Neural cell (in vitro differentiated cells): ENCODE data around the gene CRPPA. TPM values are rescaled to one million over a fixed set of nuclear protein-coding genes. Genes with fewer than 3 reads are reported as not detected.

ENCODE experiments used
- H2AFZ ChIP-seq: fragments of 200-600, 300-800 bp; sonication (generic), shearing (Covaris generic); 2 replicates; pipeline ENCODE4 v1.6.0; 2014; ENCODE audit warnings: low read depth, mild to moderate bottlenecking, antibody characterized with exemption, low read length, moderate library complexity
- H3F3A ChIP-seq: fragments of 200-600 bp; shearing (Covaris generic); 2 replicates; pipeline ENCODE4 v1.6.1; 2016; ENCODE audit warnings: mild to moderate bottlenecking, moderate library complexity, mixed read lengths, antibody characterized with exemption, low read length; ENCODE audit not compliant: insufficient read depth, poor library complexity, severe bottlenecking
- H3K27ac ChIP-seq: fragments of 200-600, 300-800 bp; sonication (generic), shearing (Covaris generic); 2 replicates; pipeline ENCODE4 v1.5.1; 2014; ENCODE audit warnings: mild to moderate bottlenecking, low read length, moderate library complexity
- H3K27me3 ChIP-seq: fragments of 300-800, 200-600 bp; sonication (generic), shearing (Covaris generic); 2 replicates; pipeline ENCODE4 v1.6.0; 2014; ENCODE audit warnings: mild to moderate bottlenecking, low read depth, low read length, moderate library complexity; ENCODE audit not compliant: insufficient read depth
- H3K36me3 ChIP-seq: fragments of 300-800, 200-600 bp; sonication (generic), shearing (Covaris generic); 2 replicates; pipeline ENCODE4 v1.5.1; 2014; ENCODE audit warnings: mild to moderate bottlenecking, antibody characterized with exemption, low read length, moderate library complexity; ENCODE audit not compliant: insufficient read depth
- H3K4me2 ChIP-seq: fragments of 300-800, 200-600 bp; sonication (generic), shearing (Covaris generic); 2 replicates; pipeline ENCODE4 v1.6.0; 2014; ENCODE audit warnings: mild to moderate bottlenecking, low read length
- H3K4me3 ChIP-seq: fragments of 300-800, 200-600 bp; sonication (generic), shearing (Covaris generic); 2 replicates; pipeline ENCODE4 v1.5.1; 2014; ENCODE audit warnings: mild to moderate bottlenecking, low read length, moderate library complexity
- H3K79me2 ChIP-seq: fragments of 200-600 bp; shearing (Covaris generic); replicated peaks from 2 replicates; pipeline ENCODE4 v1.6.0; 2014; ENCODE audit warnings: mild to moderate bottlenecking, low read length, moderate library complexity; ENCODE audit not compliant: insufficient read depth
- H3K9ac ChIP-seq: fragments of 300-800, 200-600 bp; sonication (generic), shearing (Covaris generic); 2 replicates; pipeline ENCODE4 v1.6.1; 2016; ENCODE audit warnings: mild to moderate bottlenecking, low read length, mixed read lengths
- H3K9me2 ChIP-seq: fragments of 200-600 bp; shearing (Covaris generic); 2 replicates; pipeline ENCODE4 v1.6.1; 2016; ENCODE audit warnings: mild to moderate bottlenecking, low read length, mixed read lengths; ENCODE audit not compliant: insufficient read depth
- H3K9me3 ChIP-seq: fragments of 200-600, 300-800 bp; sonication (generic), shearing (Covaris generic); 2 replicates; pipeline ENCODE4 v1.6.1; 2016; ENCODE audit warnings: mild to moderate bottlenecking, mixed run types, low read length, moderate library complexity, mixed read lengths
- H4K20me1 ChIP-seq: fragments of 200-600 bp; shearing (Covaris generic); 2 replicates; pipeline ENCODE4 v1.6.1; 2016; ENCODE audit warnings: mild to moderate bottlenecking, mixed run types; ENCODE audit not compliant: insufficient read depth
- CTCF ChIP-seq: fragments of 450-650 bp; IDR thresholded peaks from 2 replicates; pipeline ENCODE4 v1.5.1; 2014; ENCODE audit warnings: antibody characterized with exemption, mild to moderate bottlenecking, moderate library complexity; ENCODE audit not compliant: poor library complexity, severe bottlenecking
- EP300 ChIP-seq: fragments of 450-650 bp; conservative IDR thresholded peaks from 2 replicates; pipeline ENCODE4 v1.6.1; 2014; ENCODE audit warnings: antibody characterized with exemption, mild to moderate bottlenecking, moderate library complexity; ENCODE audit not compliant: poor library complexity, severe bottlenecking
- EZH2 ChIP-seq: fragments of 200-600, 300-800 bp; shearing (Covaris generic), sonication (generic); IDR thresholded peaks from 2 replicates; pipeline ENCODE4 v1.6.1; 2014; ENCODE audit warnings: antibody characterized with exemption, low read length, borderline replicate concordance, mild to moderate bottlenecking; ENCODE audit not compliant: insufficient read depth, poor library complexity, severe bottlenecking
- MXI1 ChIP-seq: fragments of 450-650 bp; conservative IDR thresholded peaks from 2 replicates; pipeline ENCODE4 v1.6.1; 2014; ENCODE audit warnings: antibody characterized with exemption, mild to moderate bottlenecking; ENCODE audit not compliant: poor library complexity, severe bottlenecking
- POLR2AphosphoS5 ChIP-seq: IDR thresholded peaks from 2 replicates; pipeline ENCODE4 v1.6.1; 2012
- RAD21 ChIP-seq: fragments of 450-650 bp; conservative IDR thresholded peaks from 2 replicates; pipeline ENCODE4 v1.6.1; 2014; ENCODE audit warnings: antibody characterized with exemption, mild to moderate bottlenecking, moderate library complexity
- SMC3 ChIP-seq: fragments of 450-650 bp; conservative IDR thresholded peaks from 2 replicates; pipeline ENCODE4 v1.6.1; 2014; ENCODE audit warnings: antibody characterized with exemption, mild to moderate bottlenecking, moderate library complexity; ENCODE audit not compliant: poor library complexity
- TAF1 ChIP-seq: IDR thresholded peaks from 2 replicates; pipeline ENCODE4 v1.6.1; 2012; ENCODE audit warnings: low read depth
- polyA minus RNA-seq: library from RNA; depleted of rRNA, polyadenylated mRNA; stranded (reverse); fragments of >200 nt; gene quantifications from 2 replicates; pipeline ENCODE4 v1.2.3, GENCODE V29; 2014
- polyA plus RNA-seq: library from polyadenylated mRNA; depleted of rRNA; stranded (reverse); fragments of >200 nt; gene quantifications from 2 replicates; pipeline ENCODE4 v1.2.3, GENCODE V29; 2014

The CRPPA gene
- polyA plus RNA-seq = 0.05 and 0.12 TPM in 2 replicates
- polyA minus RNA-seq = 2.4 and 3.5 TPM in 2 replicates

GRCh38 chr7:16421333-16422102 is at the start of gene CRPPA:
Gene CRPPA (minus strand): TSS chr7:16421538. CDS start chr7:16421322, 216 bp downstream.
- no peak for TF ChIP-seq CTCF
- Histone ChIP-seq H3F3A (no peaks in the 10 kb centered on the region), H3K9ac (peak within 1 kb of the TSS; percentile 70), H3K27me3 (peaks cover 3% of the 10 kb centered on the region), H3K27ac (peak within 1 kb of the TSS; percentile 68), H3K4me2 (no peak within 1 kb of the TSS), H3K79me2 (no peaks in the 10 kb centered on the region), H2AFZ (peak within 1 kb of the TSS; percentile 53), H4K20me1 (no peaks in the 10 kb centered on the region), H3K36me3 (no peaks in the 10 kb centered on the region), H3K9me2 (no peaks in the 10 kb centered on the region), H3K9me3 (no peaks in the 10 kb centered on the region), H3K4me3 (peak within 1 kb of the TSS; percentile 73)

GRCh38 chr7:16465469-16466361 is 44.4 kb upstream of the CRPPA start, which contains the start of gene SOSTDC1:
Gene SOSTDC1 (minus strand): TSS chr7:16465738. CDS start chr7:16465668, 70 bp downstream.
- Histone ChIP-seq H3K4me2 (no peak within 1 kb of the TSS), H2AFZ (no peak within 1 kb of the TSS), H3F3A (peaks cover 3% of the 10 kb centered on the region), H3K27me3 (no peaks in the 10 kb centered on the region), H3K9me2 (no peaks in the 10 kb centered on the region), H4K20me1 (no peaks in the 10 kb centered on the region), H3K9ac (no peak within 1 kb of the TSS), H3K9me3 (no peaks in the 10 kb centered on the region), H3K4me3 (peak within 1 kb of the TSS; percentile 54), H3K27ac (no peak within 1 kb of the TSS), H3K36me3 (no peaks in the 10 kb centered on the region), H3K79me2 (no peaks in the 10 kb centered on the region)
- TF ChIP-seq POLR2AphosphoS5 (no peak), EZH2 (no peak), RAD21 (no peak), TAF1 (no peak), SMC3 (no peak), EP300 (no peak), CTCF (no peak), MXI1 (no peak)
